GM18505 (cell line): ENCODE data around the gene ZNF280D.

Source experiments
- ATAC-seq: cut with Tn5 transposase; IDR thresholded peaks from one replicate; pipeline ENCODE4 v1.9.1; 2021; ENCODE audit not compliant: unreplicated experiment
- POLR2A ChIP-seq: IDR thresholded peaks from 4 replicates; pipeline ENCODE4 v1.6.1; 2011; ENCODE audit warnings: borderline replicate concordance; ENCODE audit not compliant: insufficient read depth, insufficient read length; ENCODE audit errors: extremely low read depth

ZNF280D gene

DNA sequence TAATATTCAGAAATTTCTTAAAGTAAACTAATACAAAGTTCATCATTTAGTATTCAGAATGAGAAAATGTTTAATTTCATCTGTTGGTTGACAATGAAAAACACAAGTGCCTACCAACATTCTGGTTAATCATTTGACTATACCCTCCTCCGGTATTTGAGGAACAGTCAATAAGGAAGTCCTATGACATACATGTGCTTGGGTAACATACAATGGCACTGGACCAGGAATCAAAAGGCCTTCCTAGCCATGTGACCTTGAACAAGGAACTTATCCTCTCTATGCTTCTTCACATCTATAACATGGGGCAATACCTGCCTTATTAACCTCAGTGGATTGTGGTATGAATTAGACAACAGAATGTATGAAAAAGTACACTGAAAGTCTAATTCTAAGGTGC, 65.8 kb downstream of the ZNF280D start:
- TF ChIP-seq POLR2A: no peak
- ATAC-seq: no peak

DNA sequence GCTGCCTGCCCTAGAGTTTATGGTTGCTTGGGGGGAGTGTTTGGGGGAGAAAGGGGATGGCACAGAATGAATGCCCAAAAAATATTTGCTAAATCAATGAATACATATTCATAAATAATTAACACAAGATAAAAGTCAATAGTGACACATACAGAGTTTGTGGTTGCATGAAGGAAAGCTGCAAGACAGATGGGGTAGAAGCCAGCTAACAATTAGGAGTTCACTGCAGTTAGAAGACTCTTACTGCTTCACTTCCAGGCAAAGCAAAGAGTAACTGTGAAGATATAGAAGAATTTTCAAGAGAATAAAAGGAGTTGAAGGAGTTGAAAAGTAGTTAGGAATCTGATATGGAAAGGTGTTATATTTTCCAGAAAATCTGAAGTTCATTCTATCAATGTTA, 72.4 kb downstream of the ZNF280D start:
- ATAC-seq: no peak
- TF ChIP-seq POLR2A: no peak

DNA sequence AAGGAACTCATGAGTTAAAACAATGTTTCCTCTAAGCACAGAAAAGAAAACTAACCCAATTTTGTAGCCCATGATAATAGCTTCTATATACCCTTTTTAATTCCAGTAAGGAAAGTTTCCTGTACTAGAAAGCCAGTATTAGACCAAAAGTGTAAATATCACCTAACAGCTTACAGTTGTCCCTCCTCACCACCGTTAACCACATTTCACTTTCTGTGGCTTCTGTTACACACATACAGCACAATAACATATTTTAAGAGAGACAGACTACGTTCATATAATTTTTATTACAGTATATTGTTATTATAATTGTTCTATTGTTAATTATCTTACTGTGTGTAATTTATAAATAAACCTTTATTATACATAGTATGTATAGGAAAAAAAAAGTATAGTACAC, 74.1 kb downstream of the ZNF280D start:
- ATAC-seq: no peak
- TF ChIP-seq POLR2A: no peak

DNA sequence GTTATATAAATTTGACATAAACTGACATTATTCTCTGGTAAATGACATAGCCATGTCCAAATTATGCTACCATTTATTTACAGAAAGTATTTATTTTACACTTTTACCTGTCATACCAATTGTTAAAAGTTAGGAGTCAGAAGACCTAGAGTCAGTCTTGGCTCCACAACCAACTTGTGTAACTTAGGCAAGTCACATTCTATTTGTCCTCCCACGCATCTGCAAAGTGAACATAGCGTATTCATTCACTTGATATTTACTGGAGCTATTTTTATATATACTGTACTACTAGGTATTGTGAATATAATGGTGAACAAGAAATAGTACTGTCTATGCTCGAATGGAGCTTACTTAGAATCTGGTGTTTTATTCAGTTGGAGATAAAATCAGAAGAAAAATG, 78.7 kb downstream of the ZNF280D start:
- no peak for ATAC-seq
- no peak for TF ChIP-seq POLR2A

DNA sequence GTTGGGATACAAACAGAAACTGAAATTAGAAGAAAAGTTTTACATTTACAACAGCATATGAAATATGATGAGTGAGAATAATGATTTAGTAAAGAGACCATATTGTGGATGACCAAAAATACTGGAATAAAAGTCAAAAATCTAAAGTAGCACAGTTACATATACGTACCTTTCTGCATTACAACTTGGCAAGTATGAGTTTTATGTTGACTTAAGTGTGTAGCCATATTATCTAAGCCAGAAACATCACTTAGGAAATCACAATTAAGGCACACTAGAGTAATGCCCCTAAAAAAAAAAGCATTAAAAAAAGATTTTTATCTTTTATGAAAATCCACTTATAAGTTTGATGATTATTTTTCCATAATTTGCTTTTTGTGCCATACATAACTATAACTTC, 79.1 kb downstream of the ZNF280D start:
- no peak for ATAC-seq
- TF ChIP-seq POLR2A: no peak

DNA sequence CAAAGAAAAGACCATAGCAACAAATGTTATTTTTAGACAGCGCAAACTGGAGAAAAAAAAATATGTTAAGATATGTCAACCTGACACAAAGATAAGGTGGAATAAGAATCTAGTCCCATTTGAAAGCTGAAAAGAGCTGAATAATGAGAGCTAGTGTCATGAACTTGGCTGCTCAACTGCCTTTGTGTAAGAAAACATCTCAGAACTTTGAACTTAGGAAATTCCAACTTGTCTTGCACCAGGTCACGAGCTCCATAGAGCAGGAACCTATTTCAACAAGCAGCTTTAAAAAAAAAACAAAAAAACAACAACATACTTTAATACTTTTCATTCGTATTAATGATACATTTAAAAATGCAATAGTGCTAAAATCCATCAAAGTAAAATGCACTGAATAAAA, 79.5 kb downstream of the ZNF280D start:
- TF ChIP-seq POLR2A: no peak
- no peak for ATAC-seq

DNA sequence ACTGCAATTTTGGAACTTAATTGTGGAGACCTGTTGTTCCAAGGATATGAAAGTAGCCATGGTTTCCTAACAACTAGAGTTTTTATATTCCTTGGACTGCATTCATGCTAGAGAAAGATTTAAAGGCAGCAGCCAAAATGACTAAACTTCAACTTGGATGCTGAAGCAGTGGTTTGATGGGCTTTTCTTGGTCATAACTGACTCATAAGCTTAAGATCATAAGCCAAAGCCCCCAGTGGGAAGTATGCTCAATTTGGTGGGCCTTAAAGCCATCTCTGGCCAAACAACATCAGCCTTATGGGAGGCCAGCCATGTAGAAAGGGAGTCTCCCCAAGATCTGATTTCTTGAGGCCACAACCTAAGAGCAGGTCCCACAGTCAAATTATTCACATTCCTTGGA, 80.2 kb downstream of the ZNF280D start:
- no peak for TF ChIP-seq POLR2A
- no peak for ATAC-seq

DNA sequence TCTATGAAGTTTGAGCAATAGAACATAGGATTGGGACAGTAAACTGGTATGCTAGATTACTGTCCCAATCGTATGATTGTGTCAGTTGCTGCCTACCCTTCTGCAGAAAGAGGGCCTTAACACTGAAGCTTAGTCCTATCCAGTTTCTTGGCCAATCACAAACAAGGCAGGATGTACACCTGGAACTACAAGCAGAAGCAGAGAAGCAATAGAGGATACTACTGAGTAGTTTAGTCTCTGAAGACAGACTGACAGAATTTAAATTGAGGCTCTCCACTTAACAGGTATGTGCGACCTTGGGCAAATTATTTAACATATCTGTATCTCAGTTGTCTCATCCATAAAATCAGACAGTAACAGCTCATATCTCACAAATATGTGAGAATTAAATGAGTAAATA, 85.0 kb downstream of the ZNF280D start:
- no peak for TF ChIP-seq POLR2A
- ATAC-seq: no peak

DNA sequence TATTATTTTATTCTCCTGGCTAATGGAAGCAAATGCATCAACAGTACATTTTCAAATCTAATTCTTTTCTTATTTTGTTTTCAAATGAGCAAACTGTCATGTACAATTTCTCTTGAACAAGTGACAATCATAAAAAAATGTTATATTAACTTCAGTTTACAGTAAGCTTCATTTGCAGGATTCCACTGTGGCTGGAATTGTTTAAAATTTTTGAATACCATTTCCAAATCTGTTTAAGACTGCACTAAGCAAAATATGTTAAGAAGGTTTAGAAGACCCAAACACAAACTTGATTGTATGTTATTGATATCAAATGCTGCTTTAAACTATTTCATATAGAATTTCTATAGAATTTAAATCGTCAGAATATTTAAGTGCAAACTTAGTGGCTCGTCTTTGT, 92.8 kb downstream of the ZNF280D start:
- ATAC-seq: no peak
- TF ChIP-seq POLR2A: no peak

DNA sequence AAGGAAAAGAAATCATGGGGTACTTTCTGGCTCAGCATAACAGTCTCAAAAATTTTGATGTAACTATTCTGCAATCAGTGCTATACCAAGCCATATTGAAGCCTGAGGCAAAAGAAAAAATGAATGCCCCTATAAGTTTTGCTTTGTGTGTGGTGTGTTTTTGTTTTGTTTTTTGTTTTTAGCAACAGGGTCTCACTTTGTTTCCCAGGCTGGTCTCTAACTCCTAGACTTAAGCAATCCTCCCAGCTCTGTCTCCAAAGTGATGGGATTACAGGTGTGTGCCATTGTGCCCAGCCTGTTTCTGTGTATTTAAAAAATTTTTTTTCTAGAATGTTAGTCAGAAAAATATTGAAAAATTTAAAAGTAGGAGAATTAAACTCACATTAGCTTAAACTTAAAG, 93.2 kb downstream of the ZNF280D start:
- no peak for ATAC-seq
- no peak for TF ChIP-seq POLR2A

DNA sequence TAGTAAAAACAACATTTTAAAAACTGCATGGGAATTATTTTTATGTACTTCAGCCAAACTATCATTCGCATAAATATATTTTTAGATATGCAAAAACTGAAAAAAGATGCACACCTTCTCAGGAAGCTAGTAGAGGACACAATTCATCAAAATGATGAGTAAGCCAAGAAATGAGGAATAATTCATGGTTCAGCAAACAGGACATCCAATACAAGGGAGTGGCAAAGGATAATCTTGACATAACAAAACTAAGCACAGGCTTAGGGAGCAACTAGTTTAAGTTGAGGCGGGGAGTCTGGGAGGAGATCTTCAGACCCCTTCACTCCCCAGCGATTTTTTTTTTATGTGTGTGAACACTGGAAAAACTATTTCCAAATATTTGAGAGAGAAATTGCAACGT, 93.7 kb downstream of the ZNF280D start:
- no peak for TF ChIP-seq POLR2A
- no peak for ATAC-seq

DNA sequence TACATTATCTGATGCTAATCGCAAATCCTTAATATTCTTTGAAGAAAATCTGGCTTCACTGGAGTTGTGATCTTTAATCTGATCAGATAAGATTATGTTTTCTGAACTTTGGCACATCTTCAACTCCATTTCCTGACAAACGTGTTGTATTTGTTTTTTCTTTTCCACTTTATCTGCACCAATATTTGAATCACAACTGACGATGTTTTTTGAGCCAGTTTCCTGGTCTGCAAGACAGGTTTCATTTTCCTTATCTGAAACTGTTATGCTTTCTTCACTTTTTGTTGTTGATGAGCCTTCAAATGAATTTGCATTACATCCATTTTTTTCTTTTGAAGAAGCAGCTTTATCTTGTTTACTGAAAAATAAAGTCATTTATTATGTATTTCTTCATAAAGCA, 101.5 kb downstream of the ZNF280D start:
- ATAC-seq: no peak
- TF ChIP-seq POLR2A: no peak

DNA sequence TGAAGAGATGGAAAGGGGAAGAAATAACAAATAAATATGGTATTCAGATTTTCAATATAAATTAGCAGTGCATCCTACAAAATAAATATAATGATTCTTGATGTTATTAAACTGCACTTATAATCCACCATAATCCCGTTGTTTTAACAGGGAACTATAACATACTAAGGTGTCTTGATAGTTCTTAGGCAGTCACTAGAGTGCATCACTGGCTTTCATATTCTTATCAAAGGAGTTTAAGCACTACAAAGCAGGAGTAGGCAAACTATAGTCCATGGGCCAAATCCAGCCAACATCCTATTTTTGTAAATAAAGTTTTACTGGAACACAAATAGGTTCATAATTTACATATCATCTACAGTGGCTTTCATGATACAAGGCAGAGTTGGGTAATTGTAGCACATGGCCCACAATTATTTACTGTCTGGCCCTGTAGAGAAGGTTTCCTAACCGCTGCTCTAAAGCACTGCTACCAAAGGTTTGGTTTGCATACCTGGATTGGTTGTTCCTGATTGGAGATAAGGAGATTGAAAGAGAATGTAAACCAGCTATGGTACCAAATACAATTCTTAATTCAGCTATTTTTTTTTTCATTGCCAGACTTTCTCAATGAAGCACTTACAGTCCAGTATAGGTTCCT, 104.3 kb downstream of the ZNF280D start:
- ATAC-seq: no peak
- no peak for TF ChIP-seq POLR2A

DNA sequence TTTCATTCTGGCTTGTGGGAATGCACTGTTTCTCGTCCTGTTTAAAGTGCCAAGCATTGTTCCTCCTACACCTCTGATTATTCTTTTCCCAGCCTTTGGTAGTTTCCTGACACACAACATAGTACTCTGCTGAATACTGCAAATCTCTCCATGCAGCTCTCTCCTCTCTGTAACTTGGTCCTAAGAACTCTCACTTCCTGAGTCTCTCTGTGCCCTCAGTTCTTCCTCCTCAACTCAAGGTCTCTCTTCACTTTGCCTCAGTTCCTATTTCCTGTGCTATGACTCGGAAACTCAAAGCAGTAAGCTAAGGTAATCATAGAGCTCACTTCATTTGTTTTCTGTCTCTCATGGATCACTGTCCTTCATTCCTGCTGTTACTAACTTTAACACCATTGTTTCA, 113.4 kb downstream of the ZNF280D start:
- no peak for TF ChIP-seq POLR2A
- ATAC-seq: no peak

DNA sequence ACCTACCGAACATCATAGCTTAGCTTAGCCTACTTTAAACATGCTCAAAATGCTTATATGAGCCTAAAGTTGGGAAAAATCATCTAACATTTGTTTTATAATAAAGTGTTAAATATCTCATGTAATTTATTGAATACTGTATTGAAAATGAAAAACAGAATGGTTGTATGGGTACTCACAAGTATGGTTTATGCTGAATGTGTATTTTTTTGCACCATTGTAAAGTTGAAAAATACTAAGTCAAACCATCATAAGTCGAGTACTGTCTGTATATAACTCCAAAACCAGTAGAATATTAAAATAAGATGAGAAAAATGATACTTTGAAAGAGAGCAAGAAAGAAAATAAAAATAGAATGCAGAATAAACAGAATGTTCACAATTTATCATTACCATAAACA, 115.7 kb downstream of the ZNF280D start:
- no peak for ATAC-seq
- TF ChIP-seq POLR2A: no peak
